Neuronal stem cell (in vitro differentiated cells): ENCODE results near the gene MT1M.
A peak's percentile ranks its signal among the peaks of the same experiment; 100 is the strongest.

Source experiments
- DNase-seq: peaks from one replicate; pipeline ENCODE4 v3.0.0-alpha.2; 2013; ENCODE audit warnings: low spot score
- H2AFZ ChIP-seq: one replicate; pipeline ENCODE4 v1.6.1; 2013; ENCODE audit warnings: mild to moderate bottlenecking, low read length, inconsistent platforms
- H2AK5ac ChIP-seq: 2 replicates; pipeline ENCODE4 v1.6.1; 2013; ENCODE audit warnings: low read depth, mild to moderate bottlenecking, inconsistent platforms, low read length, moderate library complexity, mixed read lengths
- H2BK120ac ChIP-seq: 2 replicates; pipeline ENCODE4 v1.6.1; 2013; ENCODE audit warnings: low read depth, mild to moderate bottlenecking, inconsistent platforms, low read length, moderate library complexity, mixed read lengths
- H2BK12ac ChIP-seq: one replicate; pipeline ENCODE4 v1.6.1; 2013; ENCODE audit warnings: low read length, inconsistent platforms
- H2BK15ac ChIP-seq: 2 replicates; pipeline ENCODE4 v1.6.1; 2013; ENCODE audit warnings: mild to moderate bottlenecking, low read length, inconsistent platforms, mixed read lengths
- H2BK5ac ChIP-seq: one replicate; pipeline ENCODE4 v1.6.1; 2013; ENCODE audit warnings: inconsistent platforms, mild to moderate bottlenecking, low read length, moderate library complexity
- H3K14ac ChIP-seq: one replicate; pipeline ENCODE4 v1.6.1; 2013; ENCODE audit warnings: low read length, inconsistent platforms
- H3K18ac ChIP-seq: 2 replicates; pipeline ENCODE4 v1.6.1; 2013; ENCODE audit warnings: low read length, inconsistent platforms
- H3K23ac ChIP-seq: 2 replicates; pipeline ENCODE4 v1.6.1; 2013; ENCODE audit warnings: low read depth, mild to moderate bottlenecking, mixed read lengths, low read length, inconsistent platforms; ENCODE audit not compliant: poor library complexity
- H3K27ac ChIP-seq: replicated peaks from 3 replicates; pipeline ENCODE4 v1.5.1; 2013; ENCODE audit warnings: low read length, inconsistent platforms
- H3K27me3 ChIP-seq, 3 experiments: 2 replicates each; pipeline ENCODE4 v1.6.1; 2013; ENCODE audit warnings: low read length in 3 of 3, mild to moderate bottlenecking in 2 of 3, inconsistent platforms in 1 of 3, low read depth in 1 of 3, mixed read lengths in 1 of 3, moderate library complexity in 1 of 3; ENCODE audit not compliant: control insufficient read depth in 3 of 3, insufficient read depth in 3 of 3
- H3K36me3 ChIP-seq, 2 donors: replicated peaks in 1 of 2; 2 replicates each; pipeline ENCODE4 v1.6.1; 2013; ENCODE audit warnings: low read length in 2 of 2; ENCODE audit not compliant: control insufficient read depth in 2 of 2, insufficient read depth in 2 of 2
- H3K4ac ChIP-seq: 2 replicates; pipeline ENCODE4 v1.6.1; 2013; ENCODE audit warnings: inconsistent platforms, mild to moderate bottlenecking, low read length, moderate library complexity
- H3K4me1 ChIP-seq, 2 donors: 1 replicate in 1 of 2; 2 replicates in 1 of 2; pipeline ENCODE4 v1.6.1; 2013; ENCODE audit warnings: low read length in 2 of 2, low read depth in 1 of 2; ENCODE audit not compliant: control insufficient read depth in 2 of 2, insufficient read depth in 1 of 2
- H3K4me2 ChIP-seq: one replicate; pipeline ENCODE4 v1.6.1; 2013; ENCODE audit warnings: mild to moderate bottlenecking, low read length, inconsistent platforms; ENCODE audit not compliant: insufficient read depth, poor library complexity, severe bottlenecking
- H3K4me3 ChIP-seq, 2 donors: 2 replicates each; pipeline ENCODE4 v1.5.1; 2013; ENCODE audit warnings: low read length in 2 of 2, mild to moderate bottlenecking in 2 of 2, inconsistent platforms in 1 of 2, moderate library complexity in 1 of 2
- H3K79me1 ChIP-seq: one replicate; pipeline ENCODE4 v1.6.1; 2013; ENCODE audit warnings: low read depth, mild to moderate bottlenecking, inconsistent platforms, low read length, moderate library complexity
- H3K9ac ChIP-seq: one replicate; pipeline ENCODE4 v1.6.1; 2013; ENCODE audit warnings: mild to moderate bottlenecking, low read depth, low read length, inconsistent platforms; ENCODE audit not compliant: poor library complexity
- H3K9me3 ChIP-seq, 2 donors: replicated peaks in 1 of 2; 2 replicates each; pipeline versions ENCODE3 to v1.6.1; 2013; ENCODE audit warnings: low read length in 2 of 2, mild to moderate bottlenecking in 2 of 2, inconsistent platforms in 1 of 2, low read depth in 1 of 2, mixed read lengths in 1 of 2, moderate library complexity in 1 of 2; ENCODE audit not compliant: control insufficient read depth in 2 of 2, insufficient read depth in 1 of 2
- H4K8ac ChIP-seq: one replicate; pipeline ENCODE4 v1.6.1; 2013; ENCODE audit warnings: low read depth, mild to moderate bottlenecking, inconsistent platforms, low read length, moderate library complexity
- H4K91ac ChIP-seq: one replicate; pipeline ENCODE4 v1.6.1; 2013; ENCODE audit warnings: low read length, low read depth, mild to moderate bottlenecking, inconsistent platforms; ENCODE audit not compliant: poor library complexity
- WGBS, 2 donors: extraction: QIAGEN DNeasy Blood & Tissue Kit; methylation state at CpG; one replicate each; pipeline ENCODE4 v1.1.7; 2013; ENCODE audit warnings: missing lambda C conversion rate in 2 of 2, mixed read lengths in 1 of 2; ENCODE audit not compliant: insufficient read length in 2 of 2, insufficient replicate concordance in 1 of 2; ENCODE audit errors: extremely low coverage in 2 of 2; 5-methylcytosine and 5-hydroxymethylcytosine counted together

The MT1M gene

GRCh38 chr16:56643080-56643778 is 10.8 kb downstream of the MT1M start:
- Histone ChIP-seq H3K4me3 (peak overlapping the region in 1 of 2 donors; percentile 5), H2AFZ (no peak overlapping the region), H3K4me1 (peaks cover 1% of the 10 kb centered on the region in 2 donors), H3K18ac (no peak overlapping the region), H3K27ac (no peak overlapping the region), H3K36me3 (no peaks in the 10 kb centered on the region), H3K9me3 (peaks cover 0 to 2% of the 10 kb centered on the region in 2 donors), H2AK5ac (no peak overlapping the region), H4K8ac (no peak overlapping the region), H2BK12ac (no peak overlapping the region), H3K9ac (no peak overlapping the region), H3K4ac (no peak overlapping the region), H3K14ac (no peak overlapping the region), H4K91ac (no peak overlapping the region), H2BK15ac (no peak overlapping the region), H3K79me1 (no peaks in the 10 kb centered on the region), H3K27me3 (peaks cover 34 to 100% (median 98%) of the 10 kb centered on the region in 3 experiments), H2BK5ac (no peak overlapping the region), H3K23ac (peak overlapping the region; percentile 40), H2BK120ac (no peak overlapping the region), H3K4me2 (no peak overlapping the region)
- WGBS, 2 donors, result no CpG with 5 or more reads among the region's 42 CpGs
- DNase-seq, result no peak

GRCh38 chr16:56643833-56644232 is 11.4 kb downstream of the MT1M start:
- DNase-seq, result no peak
- H3K4me1 ChIP-seq, result no peaks in the 10 kb centered on the region
- H3K9me3 ChIP-seq, result peaks cover 0 to 2% of the 10 kb centered on the region in 2 donors
- H2BK120ac ChIP-seq, result no peak overlapping the region
- H2BK12ac ChIP-seq, result no peak overlapping the region
- no peak overlapping the region for H2AK5ac ChIP-seq
- H3K23ac ChIP-seq, result no peak overlapping the region
- peaks cover 30 to 100% (median 98%) of the 10 kb centered on the region in 3 experiments for H3K27me3 ChIP-seq
- no peak overlapping the region for H3K18ac ChIP-seq
- no peaks in the 10 kb centered on the region for H3K79me1 ChIP-seq
- H3K14ac ChIP-seq, result no peak overlapping the region
- H3K27ac ChIP-seq, result no peak overlapping the region
- H3K4ac ChIP-seq, result no peak overlapping the region
- no peak overlapping the region for H2BK5ac ChIP-seq
- no peak overlapping the region for H4K8ac ChIP-seq
- no peak overlapping the region for H2BK15ac ChIP-seq
- no peak overlapping the region for H3K9ac ChIP-seq
- no peak overlapping the region for H2AFZ ChIP-seq
- no peak overlapping the region for H4K91ac ChIP-seq
- H3K4me2 ChIP-seq, result no peak overlapping the region
- H3K4me3 ChIP-seq, result no peak overlapping the region
- WGBS, 2 donors, result no CpG with 5 or more reads among the region's 5 CpGs
- no peaks in the 10 kb centered on the region for H3K36me3 ChIP-seq

- peaks cover 0 to 2% of the 10 kb centered on the region in 2 donors for H3K9me3 ChIP-seq
- H2AK5ac ChIP-seq, result no peak overlapping the region
- H3K4me1 ChIP-seq, result no peaks in the 10 kb centered on the region
- no CpG with 5 or more reads among the region's 1 CpG for WGBS, 2 donors
- H3K23ac ChIP-seq, result no peak overlapping the region
- no peak overlapping the region for H4K91ac ChIP-seq
- H2BK5ac ChIP-seq, result no peak overlapping the region
- no peak overlapping the region for H4K8ac ChIP-seq
- no peak overlapping the region for H2BK15ac ChIP-seq
- no peak overlapping the region for H3K4me2 ChIP-seq
- H2AFZ ChIP-seq, result no peak overlapping the region
- peaks cover 28 to 100% (median 90%) of the 10 kb centered on the region in 3 experiments for H3K27me3 ChIP-seq
- no peak overlapping the region for H2BK120ac ChIP-seq
- no peaks in the 10 kb centered on the region for H3K36me3 ChIP-seq
- no peak overlapping the region for H3K14ac ChIP-seq
- no peaks in the 10 kb centered on the region for H3K79me1 ChIP-seq
- H3K18ac ChIP-seq, result no peak overlapping the region
- no peak overlapping the region for H3K4ac ChIP-seq
- no peak overlapping the region for H3K27ac ChIP-seq
- H3K4me3 ChIP-seq, result no peak overlapping the region
- no peak overlapping the region for H3K9ac ChIP-seq
- H2BK12ac ChIP-seq, result no peak overlapping the region
- DNase-seq, result no peak
Measured at GRCh38 chr16:56645311-56645710, 12.9 kb downstream of the MT1M start.

- no peak overlapping the region for H2BK5ac ChIP-seq
- WGBS, 2 donors, result no CpG with 5 or more reads among the region's 1 CpG
- no peak overlapping the region for H3K4ac ChIP-seq
- H3K36me3 ChIP-seq, result no peaks in the 10 kb centered on the region
- H3K14ac ChIP-seq, result no peak overlapping the region
- no peak overlapping the region for H4K8ac ChIP-seq
- H4K91ac ChIP-seq, result no peak overlapping the region
- H2AFZ ChIP-seq, result no peak overlapping the region
- H3K9ac ChIP-seq, result no peak overlapping the region
- H3K27ac ChIP-seq, result no peak overlapping the region
- peaks cover 28 to 100% (median 84%) of the 10 kb centered on the region in 3 experiments for H3K27me3 ChIP-seq
- no peak overlapping the region for H2BK15ac ChIP-seq
- no peak overlapping the region for H3K23ac ChIP-seq
- no peaks in the 10 kb centered on the region for H3K4me1 ChIP-seq
- no peak overlapping the region for H2BK120ac ChIP-seq
- peaks cover 0 to 2% of the 10 kb centered on the region in 2 donors for H3K9me3 ChIP-seq
- H3K18ac ChIP-seq, result no peak overlapping the region
- H2BK12ac ChIP-seq, result no peak overlapping the region
- H3K4me2 ChIP-seq, result no peak overlapping the region
- H3K79me1 ChIP-seq, result no peaks in the 10 kb centered on the region
- H2AK5ac ChIP-seq, result no peak overlapping the region
- H3K4me3 ChIP-seq, result peak overlapping the region in 1 of 2 donors; percentile 6
- DNase-seq, result no peak
Measured at GRCh38 chr16:56645838-56646237, 13.4 kb downstream of the MT1M start.
